Measurements from ENCODE around the gene ACTA1. TPM values are rescaled to one million over a fixed set of nuclear protein-coding genes. Genes with fewer than 3 reads are reported as not detected.

ACTA1 gene
- total RNA-seq (2022; extraction: Qiagen RNA extraction; ENCODE audit: low read depth), result 0.15 to 0.26 TPM in 2 of 5 replicates, not detected in the others

GRCh38 chr1:229434005-229434640, at the start of gene ACTA1:
Gene ACTA1 (minus strand): TSS chr1:229434094. CDS start chr1:229433115, 979 bp downstream.

Other genes with a start within 250 kb of the ACTA1 start
- 48.4 to 58.5 TPM (median 54.8 TPM) in 5 replicates for gene RAB4A, start 163.0 kb downstream of the ACTA1 start, total RNA-seq (2022; extraction: Qiagen RNA extraction; ENCODE audit: low read depth)
- gene CCSAP, start 91.0 kb downstream of the ACTA1 start, total RNA-seq (2022; extraction: Qiagen RNA extraction; ENCODE audit: low read depth), result 4.5 to 6.9 TPM (median 5.8 TPM) in 5 replicates
- gene NUP133, start 74.2 kb upstream of the ACTA1 start, total RNA-seq (2022; extraction: Qiagen RNA extraction; ENCODE audit: low read depth), result 15.9 to 24.7 TPM (median 20.8 TPM) in 5 replicates
- gene ABCB10, start 124.6 kb upstream of the ACTA1 start, total RNA-seq (2022; extraction: Qiagen RNA extraction; ENCODE audit: low read depth), result 13.2 to 21.7 TPM (median 17.9 TPM) in 5 replicates
- gene TAF5L, start 192.0 kb upstream of the ACTA1 start, total RNA-seq (2022; extraction: Qiagen RNA extraction; ENCODE audit: low read depth), result 20.1 to 25.1 TPM (median 21.7 TPM) in 5 replicates
- gene URB2, start 192.2 kb upstream of the ACTA1 start, total RNA-seq (2022; extraction: Qiagen RNA extraction; ENCODE audit: low read depth), result 12.6 to 15.2 TPM (median 14.8 TPM) in 5 replicates

Data from A549 treated with GW870086 at 1 μM for 4 hours (cell line).